Esophagus muscularis mucosa (tissue), 4 donors: ENCODE results near the gene PCNX4. TPM values are rescaled to one million over a fixed set of nuclear protein-coding genes. Genes with fewer than 3 reads are reported as not detected.

Source experiments
- DNase-seq: peaks from one replicate; pipeline ENCODE4 v3.0.0-alpha.2; 2017; ENCODE audit errors: extremely low spot score
- H3K27ac ChIP-seq, 4 donors: fragments of 200-600 bp; sonication (generic); replicated peaks in 1 of 4; 1 replicate in 3 of 4; 2 replicates in 1 of 4; pipeline ENCODE4 v1.5.1; 2016 to 2019; ENCODE audit warnings: mild to moderate bottlenecking in 1 of 4
- H3K27me3 ChIP-seq, 4 donors: fragments of 200-600 bp; sonication (generic); one replicate each; pipeline versions ENCODE4 v1.5.1 to v1.6.0; 2016 to 2019
- H3K36me3 ChIP-seq, 4 donors: fragments of 200-600 bp; sonication (generic); one replicate each; pipeline ENCODE4 v1.5.1; 2016 to 2019
- H3K4me1 ChIP-seq, 4 donors: fragments of 200-600 bp; sonication (generic); one replicate each; pipeline ENCODE4 v1.5.1; 2016 to 2019
- H3K4me3 ChIP-seq, 4 donors: fragments of 200-600 bp; sonication (generic); 1 replicate in 2 of 4; 2 replicates in 2 of 4; pipeline ENCODE4 v1.5.1; 2016 to 2019; ENCODE audit warnings: mild to moderate bottlenecking in 4 of 4, moderate library complexity in 1 of 4
- H3K9me3 ChIP-seq, 4 donors: fragments of 200-600 bp; sonication (generic); 1 replicate in 3 of 4; 2 replicates in 1 of 4; pipeline ENCODE4 v1.5.1; 2016 to 2019
- CTCF ChIP-seq, 3 experiments: fragments of 200-600 bp in 2 of 3; fragments of 450-650 bp in 1 of 3; sonication (generic) in 2 of 3; IDR thresholded peaks; one replicate each; pipeline ENCODE4 v1.5.1; 2017 to 2019; ENCODE audit warnings: antibody characterized with exemption in 3 of 3, mild to moderate bottlenecking in 2 of 3, moderate library complexity in 1 of 3
- EP300 ChIP-seq: sonication (generic); formaldehyde crosslinking; IDR thresholded peaks from one replicate; pipeline ENCODE4 v1.6.1; 2017; ENCODE audit warnings: antibody characterized with exemption
- POLR2A ChIP-seq: fragments of 450-650 bp; IDR thresholded peaks from one replicate; pipeline ENCODE4 v1.6.1; 2017; ENCODE audit warnings: antibody characterized with exemption, moderate library complexity, mild to moderate bottlenecking, low read depth
- POLR2AphosphoS5 ChIP-seq, 2 donors: sonication (generic); formaldehyde crosslinking; IDR thresholded peaks; one replicate each; pipeline ENCODE4 v1.6.1; 2017; ENCODE audit warnings: antibody characterized with exemption in 2 of 2
- WGBS: methylation state at CpG from one replicate; pipeline ENCODE4 v1.1.5; 2018; 5-methylcytosine and 5-hydroxymethylcytosine counted together
- intact Hi-C: fragments of 100-400 bp; cut with DNase I; formaldehyde crosslinking; loops from one replicate; pipeline ENCODE4 v1.15.1; 2023
- total RNA-seq, 4 donors: library from RNA; depleted of rRNA; stranded (reverse); fragments of >200 nt; gene quantifications; one replicate each; pipeline versions ENCODE4 v1.1.0 to v1.2.1, GENCODE V29; 2016

Gene PCNX4
- total RNA-seq, 4 donors from 2014 or later, result 18.7 to 34.5 (median 26.3) TPM

- Histone ChIP-seq H3K4me1 (peaks cover 0 to 9% (median 8%) of the 10 kb centered on the region in 4 donors), H3K9me3 (no peaks in the 10 kb centered on the region), H3K27me3 (no peaks in the 10 kb centered on the region), H3K4me3 (no peak overlapping the region), H3K36me3 (no peaks in the 10 kb centered on the region), H3K27ac (no peak overlapping the region)
- TF ChIP-seq POLR2A, result no peak
- no peak for TF ChIP-seq POLR2AphosphoS5 (IDR thresholded peaks at IDR 0.05)
- no peak for TF ChIP-seq CTCF (IDR thresholded peaks at IDR 0.05)
- TF ChIP-seq EP300, result no peak
- intact Hi-C loops, result no loop called here
- DNase-seq, result no peak
- WGBS, result 91% methylated on average over 1 of the region's 1 CpG
These were observed 86.4 kb downstream of the PCNX4 start for GRCh38 chr14:60178164-60178563.

GRCh38 chr14:60178820-60179219, 87.1 kb downstream of the PCNX4 start:
- H3K4me1 ChIP-seq, result peaks cover 3 to 12% (median 10%) of the 10 kb centered on the region in 4 donors
- H3K27me3 ChIP-seq, result no peaks in the 10 kb centered on the region
- H3K9me3 ChIP-seq, result no peaks in the 10 kb centered on the region
- WGBS, result 91% methylated on average over 1 of the region's 1 CpG
- TF ChIP-seq POLR2AphosphoS5 (IDR thresholded peaks at IDR 0.05), result no peak
- no peak for TF ChIP-seq EP300
- no peak for TF ChIP-seq POLR2A
- TF ChIP-seq CTCF (IDR thresholded peaks at IDR 0.05), result no peak
- H3K4me3 ChIP-seq, result no peak overlapping the region
- peak overlapping the region in 1 of 4 donors; percentile 42 for H3K27ac ChIP-seq
- no peaks in the 10 kb centered on the region for H3K36me3 ChIP-seq
- no peak for DNase-seq
- intact Hi-C loops, result no loop called here

- TF ChIP-seq POLR2AphosphoS5 (IDR thresholded peaks at IDR 0.05) (peak in 1 of 2 donors; percentile 34), EP300 (no peak), CTCF (IDR thresholded peaks at IDR 0.05) (no peak)
- no peak overlapping the region for H3K4me3 ChIP-seq
- no peaks in the 10 kb centered on the region for H3K9me3 ChIP-seq
- H3K36me3 ChIP-seq, result no peaks in the 10 kb centered on the region
- H3K27ac ChIP-seq, result peak overlapping the region; percentile 2 to 45 (median 40)
- no peaks in the 10 kb centered on the region for H3K27me3 ChIP-seq
- WGBS, result 46% methylated on average over 3 of the region's 3 CpGs
- intact Hi-C loops, result no loop called here
- no peak for DNase-seq
- peaks cover 6 to 15% (median 12%) of the 10 kb centered on the region in 4 donors for H3K4me1 ChIP-seq
These were observed 87.7 kb downstream of the PCNX4 start for GRCh38 chr14:60179431-60179869.

GRCh38 chr14:60183138-60183537, 91.4 kb downstream of the PCNX4 start:
- no peaks in the 10 kb centered on the region for H3K27me3 ChIP-seq
- no peak for TF ChIP-seq POLR2AphosphoS5 (IDR thresholded peaks at IDR 0.05)
- TF ChIP-seq CTCF (IDR thresholded peaks at IDR 0.05), result no peak
- no peak overlapping the region for H3K4me3 ChIP-seq
- no peaks in the 10 kb centered on the region for H3K36me3 ChIP-seq
- no peaks in the 10 kb centered on the region for H3K9me3 ChIP-seq
- H3K4me1 ChIP-seq, result peaks cover 6 to 15% (median 12%) of the 10 kb centered on the region in 4 donors
- intact Hi-C loops, result no loop called here
- WGBS, result 93% methylated on average over 3 of the region's 3 CpGs
- DNase-seq, result no peak
- H3K27ac ChIP-seq, result no peak overlapping the region

- intact Hi-C loops, result loop anchor here (2.0 kb wide), 1 partner anchor 219 kb away; no protein-coding TSS in a partner anchor
- Histone ChIP-seq H3K36me3 (no peaks in the 10 kb centered on the region), H3K9me3 (no peaks in the 10 kb centered on the region), H3K4me1 (peaks cover 6 to 15% (median 12%) of the 10 kb centered on the region in 4 donors), H3K4me3 (peak overlapping the region; percentile 45 to 60 (median 48)), H3K27ac (peak overlapping the region; percentile 0 to 54 (median 52)), H3K27me3 (no peaks in the 10 kb centered on the region)
- 20% methylated on average over 1 of the region's 1 CpG for WGBS
- no peak for TF ChIP-seq POLR2AphosphoS5 (IDR thresholded peaks at IDR 0.05)
- no peak for TF ChIP-seq CTCF (IDR thresholded peaks at IDR 0.05)
- no peak for TF ChIP-seq POLR2A
- TF ChIP-seq EP300, result no peak
- DNase-seq, result no peak
These were observed 92.0 kb downstream of the PCNX4 start for GRCh38 chr14:60183741-60184140.
